AG04450 (cell line): Measurements from ENCODE around the gene RCAN3. TPM values are rescaled to one million over a fixed set of nuclear protein-coding genes. Genes with fewer than 3 reads are reported as not detected.
"Not testable (repeated sequence)": the region's sequence is repeated elsewhere in the genome, so short reads cannot be mapped to it uniquely, and the experiment has no call there.

Source experiments
- CTCF ChIA-PET: fragments of 300-600, 350-600 bp; formaldehyde crosslinking; extraction: SDS; loops from one replicate; lab custom pipeline; 2022; ENCODE audit warnings: antibody characterized with exemption, inconsistent platforms; lab: Charles Lee
- POLR2A ChIA-PET: fragments of 350-600 bp; formaldehyde crosslinking; extraction: SDS; loops from one replicate; lab custom pipeline; 2021; ENCODE audit warnings: antibody characterized with exemption, inconsistent platforms; lab: Yijun Ruan, JAX
- DNase-seq: peaks from one replicate; pipeline ENCODE4 v3.0.0-alpha.2; 2011; ENCODE audit warnings: low read depth, low spot score
- H3K27ac ChIP-seq: one replicate; pipeline ENCODE4 v1.5.1; 2012; ENCODE audit warnings: low read depth, low read length, control low read depth
- H3K27me3 ChIP-seq: one replicate; pipeline ENCODE4 v1.6.0; 2012; ENCODE audit warnings: low read length; ENCODE audit not compliant: control insufficient read depth, insufficient read depth
- H3K4me3 ChIP-seq: 2 replicates; pipeline ENCODE4 v1.5.1; 2011; ENCODE audit warnings: mild to moderate bottlenecking, low read depth, low read length, control low read depth
- H3K9me3 ChIP-seq: 2 replicates; pipeline ENCODE4 v1.5.1; 2012; ENCODE audit warnings: low read length; ENCODE audit not compliant: control insufficient read depth, insufficient read depth
- CTCF ChIP-seq: IDR thresholded peaks from 2 replicates; pipeline ENCODE4 v1.5.1; 2011; ENCODE audit warnings: low read depth, low read length, control low read depth, inconsistent platforms
- polyA plus RNA-seq: library from polyadenylated mRNA; depleted of rRNA; stranded (reverse); fragments of >200 nt; gene quantifications from 2 replicates; pipeline ENCODE4 v1.2.3, GENCODE V29; 2011

The RCAN3 gene
- polyA plus RNA-seq, 1 experiment, result 4.5 TPM

- TF ChIP-seq CTCF, result no peak
- Histone ChIP-seq H3K9me3 (no peaks in the 10 kb centered on the region), H3K27ac (no peak overlapping the region), H3K27me3 (peaks cover 7% of the 10 kb centered on the region), H3K4me3 (no peak overlapping the region)
- DNase-seq, result no peak
- ChIA-PET POLR2A (interaction anchor here (0.6 kb wide), 1 partner anchor 515 kb away, joined by 3 read pairs; no protein-coding TSS in a partner anchor), CTCF (interaction anchor here (0.6 kb wide), 2 partner anchors 45 to 48 kb away, joined by 3 read pairs; no protein-coding TSS in a partner anchor)
These were observed 18.4 kb upstream of the RCAN3 start for GRCh38 chr1:24484199-24484598.

GRCh38 chr1:24486331-24487065 is 16.1 kb upstream of the RCAN3 start:
- no peak overlapping the region for H3K4me3 ChIP-seq
- H3K27ac ChIP-seq, result no peak overlapping the region
- no peak for DNase-seq
- no peak for TF ChIP-seq CTCF
- H3K9me3 ChIP-seq, result peaks cover 11% of the 10 kb centered on the region
- ChIA-PET POLR2A (no interaction called here), CTCF (interaction anchor here (0.7 kb wide), 1 partner anchor 18 kb away, joined by 3 read pairs; no protein-coding TSS in a partner anchor)
- peaks cover 13% of the 10 kb centered on the region for H3K27me3 ChIP-seq

- no peak for DNase-seq
- no peak for TF ChIP-seq CTCF
- ChIA-PET POLR2A (no interaction called here), CTCF (no interaction called here)
- peaks cover 11% of the 10 kb centered on the region for H3K9me3 ChIP-seq
- peaks cover 16% of the 10 kb centered on the region for H3K27me3 ChIP-seq
- no peak overlapping the region for H3K4me3 ChIP-seq
- no peak overlapping the region for H3K27ac ChIP-seq
These were observed 15.2 kb upstream of the RCAN3 start for GRCh38 chr1:24487455-24487854.

GRCh38 chr1:24488159-24488558 is 14.5 kb upstream of the RCAN3 start:
- CTCF ChIA-PET, POLR2A ChIA-PET: not testable (repeated sequence)

GRCh38 chr1:24489674-24490073 is 13.0 kb upstream of the RCAN3 start:
- Histone ChIP-seq H3K27me3 (peaks cover 20% of the 10 kb centered on the region), H3K9me3 (peaks cover 11% of the 10 kb centered on the region), H3K4me3 (no peak overlapping the region), H3K27ac (no peak overlapping the region)
- POLR2A ChIA-PET, result no interaction called here
- CTCF ChIA-PET, result no interaction called here
- TF ChIP-seq CTCF, result no peak
- no peak for DNase-seq

More at GRCh38 chr1:24488159-24488558, 14.5 kb upstream of the RCAN3 start:
- Histone ChIP-seq H3K27me3 (peaks cover 16% of the 10 kb centered on the region), H3K9me3 (peaks cover 11% of the 10 kb centered on the region)
- DNase-seq, H3K4me3 ChIP-seq, H3K27ac ChIP-seq: not testable (repeated sequence)
